Tibial nerve (tissue), 4 donors: ENCODE measurements around the gene CACHD1.

Experiments used
- CTCF ChIP-seq, 5 experiments: fragments of 200-600 bp in 3 of 5; fragments of 450-650 bp in 2 of 5; sonication (generic) in 3 of 5; IDR thresholded peaks; one replicate each; pipeline ENCODE4 v1.5.1; 2016 to 2019; ENCODE audit warnings: antibody characterized with exemption in 5 of 5, mild to moderate bottlenecking in 3 of 5, moderate library complexity in 2 of 5
- EP300 ChIP-seq, 2 donors: sonication (generic); formaldehyde crosslinking; IDR thresholded peaks; one replicate each; pipeline ENCODE4 v1.6.1; 2017; ENCODE audit warnings: antibody characterized with exemption in 2 of 2, mild to moderate bottlenecking in 1 of 2
- POLR2A ChIP-seq, 2 donors: fragments of 450-650 bp; IDR thresholded peaks; one replicate each; pipeline ENCODE4 v1.6.1; 2017; ENCODE audit warnings: antibody characterized with exemption in 2 of 2, mild to moderate bottlenecking in 2 of 2, moderate library complexity in 2 of 2

GRCh38 chr1:64564891-64565290, 95.0 kb downstream of the CACHD1 start:
- TF ChIP-seq CTCF (IDR thresholded peaks at IDR 0.05) (no peak), POLR2A (IDR thresholded peaks at IDR 0.05) (no peak), EP300 (IDR thresholded peaks at IDR 0.05) (no peak)
